ENCODE data around the gene SLC16A3. TPM values are rescaled to one million over a fixed set of nuclear protein-coding genes. Genes with fewer than 3 reads are reported as not detected.

The SLC16A3 gene
- total and polyA plus RNA-seq, 10 of the 15 experiments (the other 5 are each of a cell fraction or from before 2014, with no cell fraction given): 0.10 to 46.5 (median 8.0) TPM

- TF ChIP-seq MTA3 (IDR thresholded peaks at IDR 0.05; ENCODE audit: borderline replicate concordance, low read length): no peak
- TF ChIP-seq USF2 (IDR thresholded peaks at IDR 0.05; ENCODE audit: borderline replicate concordance, low read depth, low read length): no peak
- TF ChIP-seq HCFC1 (IDR thresholded peaks at IDR 0.05; ENCODE audit: low read length): 0 out of 2 replicates have a peak, but pooled peaks have one; percentile 24
- peak; percentile 77 for TF ChIP-seq NR2F1 (conservative IDR thresholded peaks at IDR 0.05)
- no peak for TF ChIP-seq IRF3 (IDR thresholded peaks at IDR 0.05)
- TF ChIP-seq FOS (IDR thresholded peaks at IDR 0.05; ENCODE audit: borderline replicate concordance, extremely low read depth, insufficient read length): no peak
- TF ChIP-seq TBL1XR1 (IDR thresholded peaks at IDR 0.05; ENCODE audit: low read depth, low read length): 0 out of 2 replicates have a peak, but pooled peaks have one; percentile 31
- TF ChIP-seq POU2F2 (IDR thresholded peaks at IDR 0.05; ENCODE audit: borderline replicate concordance, low read depth, low read length): no peak
- no peak for TF ChIP-seq BCL3 (IDR thresholded peaks at IDR 0.05; ENCODE audit: borderline replicate concordance, insufficient read depth, low read depth, low read length, poor library complexity, severe bottlenecking)
- no peak for TF ChIP-seq NRF1 (conservative IDR thresholded peaks at IDR 0.05; ENCODE audit: low read depth, low read length)
- peak; percentile 93 for TF ChIP-seq CREM (IDR thresholded peaks at IDR 0.05; ENCODE audit: low read depth)
- no peak for TF ChIP-seq SRF (IDR thresholded peaks at IDR 0.05; ENCODE audit: low read depth in 2 of 2, low read length in 2 of 2)
- TF ChIP-seq ZNF24 (IDR thresholded peaks at IDR 0.05): peak; percentile 73
- no peak for TF ChIP-seq ZNF274 (IDR thresholded peaks at IDR 0.05; ENCODE audit: insufficient read depth, insufficient read length)
- peak; percentile 32 to 50; a peak in 2 of 4 replicates for TF ChIP-seq IKZF2 (IDR thresholded peaks at IDR 0.05)
- TF ChIP-seq CTCF (IDR thresholded peaks at IDR 0.05 in 2 of 3, conservative IDR thresholded peaks at IDR 0.05 in 1 of 3; ENCODE audit: control insufficient read depth in 2 of 3, extremely low read depth in 1 of 3, insufficient read depth in 1 of 3, low read depth in 3 of 3, low read length in 3 of 3): no peak
- peak; percentile 86 for TF ChIP-seq DPF2 (IDR thresholded peaks at IDR 0.05)
- TF ChIP-seq PBX3 (IDR thresholded peaks at IDR 0.05; ENCODE audit: insufficient replicate concordance, low read depth, low read length): no peak
- no peak for TF ChIP-seq SMAD1 (IDR thresholded peaks at IDR 0.05; ENCODE audit: low read depth, partially characterized antibody)
- no peak for TF ChIP-seq KLF5 (IDR thresholded peaks at IDR 0.05; ENCODE audit: partially characterized antibody)
- no peak for TF ChIP-seq HSF1 (IDR thresholded peaks at IDR 0.05; ENCODE audit: low read depth, low read length)
Observed at GRCh38 chr17:82273327-82274133, 44.7 kb downstream of the SLC16A3 start, which contains the start of gene CSNK1D (continued).
